GM18909 (cell line): Measurements from ENCODE around the gene SAMD1.
"Not testable (repeated sequence)": the region's sequence is repeated elsewhere in the genome, so short reads cannot be mapped to it uniquely, and the experiment has no call there.

ENCODE experiments used
- ATAC-seq: cut with Tn5 transposase; IDR thresholded peaks from one replicate; pipeline ENCODE4 v1.9.1; 2021; ENCODE audit warnings: mild to moderate bottlenecking; ENCODE audit not compliant: unreplicated experiment, poor library complexity

SAMD1 gene

DNA sequence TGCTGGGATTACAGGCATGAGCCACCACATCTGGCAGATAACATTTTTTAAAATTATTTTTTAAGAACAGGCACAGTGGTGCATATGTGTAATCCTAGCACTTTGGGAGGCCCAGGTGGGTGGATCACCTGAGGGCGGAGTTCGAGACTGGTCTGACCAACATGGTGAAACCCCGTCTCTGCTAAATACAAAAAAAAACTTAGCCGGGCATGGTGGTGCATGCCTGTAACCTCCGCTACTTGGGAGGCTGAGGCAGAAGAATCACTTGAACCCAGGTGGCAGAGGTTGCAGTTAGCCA is 28.0 kb downstream of the SAMD1 start:
- no peak for ATAC-seq

GRCh38 chr19:14061751-14062557 is 28.6 kb downstream of the SAMD1 start, which contains the start of gene PALM3:
TSS of gene PALM3 (minus strand) at chr19:14062076. CDS start at chr19:14061980, 96 bp downstream.
- ATAC-seq: no peak

DNA sequence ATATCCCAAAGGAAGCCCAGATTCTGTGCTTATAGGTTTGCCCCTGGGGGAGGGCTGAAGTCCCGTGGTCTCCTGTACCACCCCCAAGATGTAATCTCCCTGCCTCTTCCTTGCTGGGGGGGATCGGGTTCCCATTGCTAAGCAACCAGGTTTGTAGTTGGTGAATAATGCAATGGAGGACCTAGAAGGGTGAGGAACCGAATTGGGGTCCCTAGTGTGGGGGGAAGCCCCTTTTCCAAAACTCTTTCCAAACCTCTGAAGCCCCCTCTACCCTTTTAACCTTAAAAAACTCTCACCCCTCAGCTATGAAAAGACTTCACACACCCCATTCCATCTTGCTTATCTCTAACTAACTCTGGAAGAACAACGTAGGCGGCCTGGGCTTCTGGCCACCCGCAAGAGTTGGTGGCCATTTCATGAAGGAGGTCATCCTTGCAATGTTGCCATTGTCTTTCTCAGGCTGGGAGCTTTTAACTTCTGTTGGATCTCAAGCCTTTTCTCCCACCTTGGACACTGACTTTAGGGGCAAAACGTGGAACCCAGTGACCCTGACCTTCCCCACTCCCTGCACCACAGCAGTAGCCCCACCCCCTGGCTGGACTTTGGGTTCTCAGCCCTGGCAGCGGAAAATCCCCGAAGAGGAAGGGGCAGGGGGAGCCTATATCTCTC is 29.3 kb downstream of the SAMD1 start:
- ATAC-seq: no peak

DNA sequence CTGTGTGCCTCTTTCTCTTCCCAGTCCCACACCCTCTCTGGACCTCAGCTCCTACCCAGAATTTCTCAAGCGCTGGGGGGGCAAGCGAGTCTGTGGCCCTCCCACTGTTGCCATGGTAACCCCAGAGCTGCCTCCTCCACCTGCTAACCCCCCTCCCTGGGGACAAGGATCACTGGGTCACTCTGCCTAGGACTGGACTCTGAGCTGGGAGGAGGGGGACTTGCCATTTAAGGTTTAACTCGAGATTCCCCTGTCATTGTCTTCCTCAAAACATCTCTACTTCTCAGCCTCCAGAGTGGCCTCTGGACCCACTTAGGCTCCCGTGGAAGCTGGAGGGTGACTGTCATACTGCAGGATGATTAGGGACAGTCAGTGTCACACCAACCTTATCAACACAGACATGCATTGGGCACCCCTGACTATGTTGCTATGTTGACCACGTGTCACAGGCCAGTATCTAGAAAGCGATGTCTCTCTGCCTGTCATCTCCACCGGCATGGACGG is 30.8 kb downstream of the SAMD1 start:
- ATAC-seq: no peak

GRCh38 chr19:14059093-14059480 is 31.5 kb downstream of the SAMD1 start:
- ATAC-seq: no peak

DNA sequence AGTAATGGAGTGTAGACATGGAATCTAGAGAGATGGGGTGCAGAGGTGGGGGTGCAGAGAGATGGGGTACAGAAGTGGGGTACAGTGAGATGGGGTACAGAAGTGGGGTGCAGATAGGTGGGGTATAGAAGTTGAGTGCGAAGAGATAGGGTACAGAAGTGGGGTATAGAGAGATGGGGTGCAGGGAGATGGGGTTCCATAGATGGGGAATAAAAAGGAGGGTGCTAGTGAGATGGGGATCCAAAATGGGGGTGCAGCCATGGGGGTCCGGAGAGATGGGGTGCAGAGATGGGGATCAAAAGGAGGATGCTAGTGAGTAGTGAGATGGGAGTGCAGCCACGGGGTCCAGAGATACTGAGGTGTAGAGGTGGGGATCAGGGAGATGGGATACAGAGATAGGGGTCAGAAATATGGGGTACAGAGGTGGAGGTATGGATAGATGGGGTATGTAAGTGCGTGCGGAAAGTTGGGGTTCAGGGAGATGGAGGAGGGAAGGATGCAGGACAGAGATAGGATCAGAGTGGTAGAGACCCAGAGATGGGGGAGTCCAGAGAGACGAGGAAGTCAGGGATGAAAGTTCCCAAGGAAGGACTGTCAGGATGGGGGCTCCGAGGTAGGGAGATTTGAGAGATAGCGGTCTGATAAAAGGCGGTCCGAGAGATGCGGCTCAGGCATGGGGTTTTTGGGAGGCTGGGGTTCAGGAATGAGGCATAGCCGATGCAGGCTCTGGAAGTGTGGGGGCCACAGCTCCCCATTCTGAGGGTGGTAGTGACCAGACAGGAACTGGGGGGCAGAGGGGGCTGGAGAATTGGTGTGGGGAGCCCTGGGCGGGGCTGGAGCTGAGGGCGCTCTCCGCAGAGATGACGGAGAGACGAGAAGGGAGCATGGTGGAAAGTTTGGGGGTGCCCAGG is 32.1 kb downstream of the SAMD1 start:
- ATAC-seq: no peak

DNA sequence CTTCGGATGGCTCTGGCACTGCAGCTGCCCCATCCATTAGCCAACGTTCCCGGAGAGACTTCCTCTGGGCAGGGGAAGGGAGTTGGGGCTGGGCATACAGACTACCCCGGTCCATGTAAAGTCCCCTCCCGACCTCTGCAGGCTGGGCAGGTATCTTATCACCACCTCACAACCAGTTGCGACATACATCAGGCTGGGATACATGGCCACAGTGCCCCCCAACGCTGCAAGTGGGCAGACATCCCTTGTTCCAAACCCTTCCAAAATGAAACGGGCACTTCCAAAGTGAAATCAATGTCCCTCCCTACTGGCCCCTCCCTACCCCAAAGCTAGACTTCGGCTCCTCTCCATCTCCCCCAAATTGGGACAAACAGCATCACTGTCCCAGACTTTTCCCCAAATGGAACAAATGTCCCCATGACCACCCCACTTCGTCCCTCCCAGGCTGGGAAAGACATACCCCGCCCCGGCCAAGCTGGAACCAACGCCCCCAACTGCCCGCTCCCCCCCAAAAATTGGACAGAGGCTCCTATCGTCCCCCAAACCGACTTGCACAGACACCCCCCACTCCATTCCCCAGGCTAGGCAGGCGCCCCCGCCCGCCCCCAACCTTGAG is 33.7 kb downstream of the SAMD1 start:
- no peak for ATAC-seq

DNA sequence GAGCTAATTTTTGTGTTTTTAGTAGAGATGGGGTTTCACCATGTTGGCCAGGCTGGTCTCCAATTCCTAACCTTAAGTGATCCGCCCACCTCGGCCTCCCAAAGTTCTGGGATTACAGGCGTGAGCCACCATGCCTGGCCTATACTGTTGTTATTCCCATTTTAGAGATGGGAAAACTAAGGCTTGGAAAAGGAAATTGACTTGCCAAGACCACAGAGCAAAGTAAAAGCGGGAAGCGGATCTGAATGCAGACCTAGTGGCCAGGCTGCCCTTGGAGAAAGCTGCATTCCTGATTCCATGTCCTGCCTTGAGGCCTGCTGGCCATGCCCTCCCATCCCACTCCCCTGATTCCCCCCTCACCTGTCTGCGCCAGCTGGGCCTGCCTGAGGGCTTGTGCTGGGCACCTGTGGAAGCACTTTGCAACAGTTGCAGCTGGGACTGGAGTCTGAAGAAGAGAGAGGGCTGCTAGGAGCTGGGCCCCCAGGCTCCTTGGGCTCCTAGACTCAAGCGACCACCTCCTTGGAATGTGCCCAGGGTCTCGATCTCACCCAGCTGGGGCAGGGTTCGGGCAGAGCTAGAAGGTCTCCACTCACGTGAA is 34.4 kb downstream of the SAMD1 start:
- ATAC-seq: no peak

DNA sequence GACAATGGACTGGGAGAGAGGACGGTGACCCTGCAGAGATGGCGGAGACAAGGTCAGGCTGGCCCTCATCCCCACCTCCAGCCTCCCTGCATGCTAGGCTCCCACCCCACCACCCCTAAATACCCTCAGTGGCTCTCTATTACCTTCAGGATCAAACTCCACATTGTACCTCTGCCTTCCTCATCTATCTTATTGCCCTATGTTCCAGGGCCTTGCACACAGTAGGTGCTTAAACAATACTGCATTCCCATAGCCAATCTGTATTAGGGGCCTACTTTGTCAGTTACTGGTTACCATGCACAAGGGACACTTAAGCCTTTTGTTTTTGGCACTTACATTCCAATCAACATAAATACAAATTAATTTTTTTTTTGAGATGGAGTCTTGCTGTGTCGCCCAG is 35.2 kb downstream of the SAMD1 start:
- no peak for ATAC-seq

DNA sequence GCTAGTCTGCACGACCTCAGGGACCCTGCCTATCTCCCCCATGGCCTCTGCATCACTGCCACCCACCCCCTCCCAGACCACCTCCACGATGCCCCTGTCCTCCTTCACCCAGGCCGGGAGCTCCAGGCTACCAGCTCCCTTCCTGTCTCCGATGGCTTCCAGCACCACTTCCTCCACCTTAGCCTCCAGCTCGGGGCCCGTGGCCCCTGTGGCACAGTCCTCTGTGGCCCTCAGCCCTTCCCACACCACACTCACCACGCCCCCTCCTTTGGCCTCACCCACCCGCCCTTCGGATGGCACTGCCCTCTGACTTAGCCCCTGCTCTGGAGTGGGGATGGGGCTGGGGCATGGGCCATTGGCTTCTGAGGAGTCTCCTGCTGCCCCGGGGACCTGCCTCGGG is 35.8 kb downstream of the SAMD1 start:
- ATAC-seq: no peak

- ATAC-seq: no peak
These were observed 36.5 kb downstream of the SAMD1 start for GRCh38 chr19:14054099-14054498.

GRCh38 chr19:14053500-14053899 is 37.1 kb downstream of the SAMD1 start:
- no peak for ATAC-seq

- no peak for ATAC-seq
These were observed 37.5 kb downstream of the SAMD1 start for GRCh38 chr19:14053032-14053431.

DNA sequence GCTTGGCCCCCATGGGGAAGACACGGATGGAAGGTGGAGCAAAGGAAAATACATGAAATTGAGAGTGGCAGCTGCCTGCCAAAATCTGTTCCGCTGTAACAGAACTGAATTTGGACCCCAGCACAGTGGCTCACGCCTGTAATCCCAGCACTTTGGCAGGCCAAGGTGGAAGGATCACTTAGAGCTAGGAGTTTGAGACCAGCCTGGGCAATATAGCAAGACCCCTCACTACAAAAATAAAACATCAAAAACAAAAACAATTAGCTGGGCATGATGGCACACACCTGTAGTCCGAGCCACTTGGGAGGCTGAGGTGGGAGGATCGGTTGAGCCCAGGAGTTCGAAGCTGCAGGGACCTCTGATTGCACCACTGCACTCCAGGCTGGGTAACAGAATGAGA is 38.1 kb downstream of the SAMD1 start:
- no peak for ATAC-seq

DNA sequence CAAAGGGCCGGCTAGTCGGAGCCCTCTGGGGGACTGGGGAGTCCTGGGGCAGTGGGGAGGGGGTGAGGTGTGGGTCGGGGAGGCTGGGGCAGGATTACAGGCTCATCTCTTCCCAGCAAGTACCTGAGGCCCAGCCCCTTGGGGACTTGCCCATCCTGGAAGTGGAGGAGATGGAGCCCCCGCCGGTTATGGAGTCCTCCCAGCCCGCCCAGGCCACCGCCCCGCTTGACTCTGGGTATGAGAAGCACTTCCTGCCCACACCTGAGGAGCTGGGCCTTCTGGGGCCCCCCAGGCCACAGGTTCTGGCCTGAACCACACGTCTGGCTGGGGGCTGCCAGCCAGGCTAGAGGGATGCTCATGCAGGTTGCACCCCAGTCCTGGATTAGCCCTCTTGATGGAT is 38.6 kb downstream of the SAMD1 start:
- ATAC-seq: no peak

DNA sequence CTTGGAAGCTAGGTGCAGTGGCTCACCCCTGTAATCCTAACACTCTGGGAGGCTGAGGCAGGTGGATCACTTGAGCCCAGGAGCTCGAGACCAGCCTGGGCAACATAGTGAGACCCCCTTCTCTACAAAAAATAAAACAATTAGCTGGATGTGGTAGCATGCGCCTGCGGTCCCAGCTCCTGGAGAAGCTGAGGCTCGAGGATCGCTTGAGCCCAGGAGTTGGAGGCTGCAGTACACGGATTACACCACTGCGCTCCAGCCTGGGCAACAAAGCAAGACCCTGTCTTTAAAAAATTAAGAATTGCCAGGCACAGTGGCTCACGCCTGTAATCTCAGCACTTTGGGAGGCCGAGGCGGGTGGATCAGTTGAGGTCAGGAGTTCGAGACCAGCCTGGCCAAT is 39.6 kb downstream of the SAMD1 start:
- not testable (repeated sequence) for ATAC-seq

DNA sequence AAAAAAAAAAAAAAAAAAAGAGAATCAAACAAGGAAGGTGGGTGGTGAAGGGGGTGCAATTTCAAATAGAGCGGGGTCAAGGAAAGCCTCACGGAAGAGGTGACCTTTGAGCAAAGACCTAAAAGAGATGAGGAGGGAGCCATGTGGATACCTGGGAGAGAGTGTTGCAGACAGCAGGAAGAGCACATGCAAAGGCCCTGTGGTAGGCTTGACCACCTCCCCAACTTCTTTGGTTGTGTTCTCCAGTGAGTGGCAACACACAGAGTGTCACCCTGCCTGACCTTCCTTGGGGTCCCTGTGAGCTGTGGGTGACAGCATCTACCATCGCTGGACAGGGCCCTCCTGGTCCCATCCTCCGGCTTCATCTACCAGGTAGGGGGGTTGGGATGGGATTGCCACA is 40.0 kb downstream of the SAMD1 start:
- ATAC-seq: no peak

- ATAC-seq: no peak
These were observed 42.0 kb downstream of the SAMD1 start for GRCh38 chr19:14048443-14049153.

DNA sequence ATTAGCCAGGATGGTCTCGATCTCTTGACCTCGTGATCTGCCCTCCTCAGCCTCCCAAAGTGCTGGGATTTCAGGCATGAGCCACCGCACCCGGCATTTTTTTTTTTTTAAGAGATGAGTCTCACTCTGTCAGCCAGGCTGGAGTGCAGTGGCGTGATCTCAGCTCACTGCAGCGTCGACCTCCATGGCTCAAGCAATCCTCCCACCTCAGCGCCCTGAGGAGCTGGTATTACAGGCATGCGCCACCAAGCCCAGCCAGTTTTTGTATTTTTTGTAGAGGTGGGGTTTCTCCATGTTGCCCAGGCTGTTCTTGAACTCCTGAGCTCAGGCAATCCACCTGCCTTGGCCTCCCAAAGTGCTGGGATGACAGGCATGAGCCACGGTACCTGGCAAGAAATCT is 42.7 kb downstream of the SAMD1 start:
- not testable (repeated sequence) for ATAC-seq
